ENCODE data around the gene KRTAP5-6.
"Not testable (repeated sequence)": the region's sequence is repeated elsewhere in the genome, so short reads cannot be mapped to it uniquely, and the experiment has no call there.

The KRTAP5-6 gene

GRCh38 chr11:1660111-1660867 is 36.7 kb upstream of the KRTAP5-6 start:
- peaks cover 44% of the 10 kb centered on the region for H3K27me3 ChIP-seq (ENCODE audit: insufficient read depth, low read depth)
- no peak overlapping the region for H3K4me2 ChIP-seq
- H3K27ac ChIP-seq: no peak overlapping the region
- H2AFZ ChIP-seq (ENCODE audit: low read depth): no peak overlapping the region
- H3K79me2 ChIP-seq (ENCODE audit: insufficient read depth, low read depth): no peaks in the 10 kb centered on the region
- H3K4me1 ChIP-seq (ENCODE audit: low read depth, poor library complexity, severe bottlenecking): no peaks in the 10 kb centered on the region
- TF ChIP-seq, protein P1, sequence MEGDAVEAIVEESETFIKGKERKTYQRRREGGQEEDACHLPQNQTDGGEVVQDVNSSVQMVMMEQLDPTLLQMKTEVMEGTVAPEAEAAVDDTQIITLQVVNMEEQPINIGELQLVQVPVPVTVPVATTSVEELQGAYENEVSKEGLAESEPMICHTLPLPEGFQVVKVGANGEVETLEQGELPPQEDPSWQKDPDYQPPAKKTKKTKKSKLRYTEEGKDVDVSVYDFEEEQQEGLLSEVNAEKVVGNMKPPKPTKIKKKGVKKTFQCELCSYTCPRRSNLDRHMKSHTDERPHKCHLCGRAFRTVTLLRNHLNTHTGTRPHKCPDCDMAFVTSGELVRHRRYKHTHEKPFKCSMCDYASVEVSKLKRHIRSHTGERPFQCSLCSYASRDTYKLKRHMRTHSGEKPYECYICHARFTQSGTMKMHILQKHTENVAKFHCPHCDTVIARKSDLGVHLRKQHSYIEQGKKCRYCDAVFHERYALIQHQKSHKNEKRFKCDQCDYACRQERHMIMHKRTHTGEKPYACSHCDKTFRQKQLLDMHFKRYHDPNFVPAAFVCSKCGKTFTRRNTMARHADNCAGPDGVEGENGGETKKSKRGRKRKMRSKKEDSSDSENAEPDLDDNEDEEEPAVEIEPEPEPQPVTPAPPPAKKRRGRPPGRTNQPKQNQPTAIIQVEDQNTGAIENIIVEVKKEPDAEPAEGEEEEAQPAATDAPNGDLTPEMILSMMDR (conservative IDR thresholded peaks at IDR 0.05; ENCODE audit: low read depth, low read length): no peak
- no peaks in the 10 kb centered on the region for H3K36me3 ChIP-seq (ENCODE audit: insufficient read depth)
- no peaks in the 10 kb centered on the region for H4K20me1 ChIP-seq (ENCODE audit: insufficient read depth)
- H3K4me3 ChIP-seq (IDR thresholded peaks at IDR 0.05; ENCODE audit: insufficient read depth, low read depth, low read length): no peak overlapping the region
- H3K9ac ChIP-seq: no peak overlapping the region

GRCh38 chr11:1661454-1662269 is 35.3 kb upstream of the KRTAP5-6 start:
- H3K27me3 ChIP-seq (ENCODE audit: insufficient read depth, low read depth): peaks cover 31% of the 10 kb centered on the region
- H3K27ac ChIP-seq; H3K4me3 ChIP-seq (IDR thresholded peaks at IDR 0.05; ENCODE audit: insufficient read depth, low read depth, low read length); H2AFZ ChIP-seq (ENCODE audit: low read depth); H3K4me2 ChIP-seq; H3K79me2 ChIP-seq (ENCODE audit: insufficient read depth, low read depth); H3K36me3 ChIP-seq (ENCODE audit: insufficient read depth); H3K4me1 ChIP-seq (ENCODE audit: low read depth, poor library complexity, severe bottlenecking); H4K20me1 ChIP-seq (ENCODE audit: insufficient read depth); H3K9ac ChIP-seq: not testable (repeated sequence)

GRCh38 chr11:1662699-1663283 is 34.2 kb upstream of the KRTAP5-6 start:
- H4K20me1 ChIP-seq (ENCODE audit: insufficient read depth); H3K36me3 ChIP-seq (ENCODE audit: insufficient read depth); H3K79me2 ChIP-seq (ENCODE audit: insufficient read depth, low read depth); H3K4me2 ChIP-seq; H3K9ac ChIP-seq; H2AFZ ChIP-seq (ENCODE audit: low read depth); H3K4me3 ChIP-seq (IDR thresholded peaks at IDR 0.05; ENCODE audit: insufficient read depth, low read depth, low read length); H3K4me1 ChIP-seq (ENCODE audit: low read depth, poor library complexity, severe bottlenecking); H3K27ac ChIP-seq: not testable (repeated sequence)
- H3K27me3 ChIP-seq (ENCODE audit: insufficient read depth, low read depth): peaks cover 31% of the 10 kb centered on the region

DNA sequence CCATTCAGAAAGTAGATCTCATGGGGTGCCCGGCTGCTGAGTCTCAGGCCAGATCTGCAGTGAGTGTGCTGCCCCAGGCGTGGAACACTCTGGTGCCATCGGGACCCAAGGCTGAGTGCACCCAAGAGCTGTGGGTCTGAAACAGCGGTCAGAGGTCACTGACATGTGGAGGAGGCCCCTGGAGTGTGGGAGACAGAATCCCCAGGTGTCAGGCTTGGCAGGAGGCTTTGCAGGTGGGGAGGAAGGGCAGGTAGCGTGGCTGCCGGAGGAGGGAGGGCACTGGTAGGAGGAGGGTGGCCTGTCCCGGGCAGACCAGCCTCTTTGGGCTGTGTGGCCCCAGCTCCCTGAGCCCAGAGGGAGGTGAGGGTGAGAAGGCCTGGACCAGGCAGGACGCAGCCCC is 31.7 kb upstream of the KRTAP5-6 start:
- no peak overlapping the region for H3K4me3 ChIP-seq (IDR thresholded peaks at IDR 0.05; ENCODE audit: insufficient read depth, low read depth, low read length)
- TF ChIP-seq, protein P1 (conservative IDR thresholded peaks at IDR 0.05; ENCODE audit: low read depth, low read length): no peak
- no peaks in the 10 kb centered on the region for H4K20me1 ChIP-seq (ENCODE audit: insufficient read depth)
- H3K27ac ChIP-seq: no peak overlapping the region
- H3K4me1 ChIP-seq (ENCODE audit: low read depth, poor library complexity, severe bottlenecking): no peaks in the 10 kb centered on the region
- no peak overlapping the region for H3K4me2 ChIP-seq
- H2AFZ ChIP-seq (ENCODE audit: low read depth): no peak overlapping the region
- H3K79me2 ChIP-seq (ENCODE audit: insufficient read depth, low read depth): no peaks in the 10 kb centered on the region
- H3K27me3 ChIP-seq (ENCODE audit: insufficient read depth, low read depth): peaks cover 27% of the 10 kb centered on the region
- H3K9ac ChIP-seq: no peak overlapping the region
- no peaks in the 10 kb centered on the region for H3K36me3 ChIP-seq (ENCODE audit: insufficient read depth)

GRCh38 chr11:1667121-1667850 is 29.7 kb upstream of the KRTAP5-6 start:
- Histone ChIP-seq H3K27me3 (ENCODE audit: insufficient read depth, low read depth) (peaks cover 37% of the 10 kb centered on the region; the same call in 1 of the 2 replicates), H4K20me1 (ENCODE audit: insufficient read depth) (no peaks in the 10 kb centered on the region), H3K4me2 (no peak overlapping the region), H3K79me2 (ENCODE audit: insufficient read depth, low read depth) (no peaks in the 10 kb centered on the region), H3K9ac (no peak overlapping the region), H3K4me3 (IDR thresholded peaks at IDR 0.05; ENCODE audit: insufficient read depth, low read depth, low read length) (no peak overlapping the region), H2AFZ (ENCODE audit: low read depth) (no peak overlapping the region), H3K36me3 (ENCODE audit: insufficient read depth) (no peaks in the 10 kb centered on the region), H3K27ac (no peak overlapping the region), H3K4me1 (ENCODE audit: low read depth, poor library complexity, severe bottlenecking) (no peaks in the 10 kb centered on the region)
- TF ChIP-seq, protein P1 (conservative IDR thresholded peaks at IDR 0.05; ENCODE audit: low read depth, low read length): no peak

All from KMS-11 (cell line).